Cardiac muscle cell (in vitro differentiated cells and primary cell): ENCODE data around the gene ACVRL1. TPM values are rescaled to one million over a fixed set of nuclear protein-coding genes. Genes with fewer than 3 reads are reported as not detected.

Source experiments
- DNase-seq, 2 donors: peaks; one replicate each; pipeline versions ENCODE4 v3.0.0 to v3.0.0-alpha.2; 2010 to 2017; ENCODE audit warnings: low read depth in 1 of 2, low spot score in 1 of 2
- H3K27ac ChIP-seq: fragments of 200-600 bp; sonication (generic); 2 replicates; pipeline ENCODE4 v1.5.1; 2016
- H3K27me3 ChIP-seq: fragments of 200-600 bp; sonication (generic); 2 replicates; pipeline ENCODE4 v1.6.0; 2016; ENCODE audit warnings: control low read depth
- H3K36me3 ChIP-seq: fragments of 200-600 bp; sonication (generic); 2 replicates; pipeline ENCODE4 v1.5.1; 2016; ENCODE audit warnings: control low read depth
- H3K4me1 ChIP-seq: fragments of 200-600 bp; sonication (generic); 2 replicates; pipeline ENCODE4 v1.8.1; 2017; ENCODE audit warnings: low read depth, mild to moderate bottlenecking, mixed run types
- H3K4me3 ChIP-seq: fragments of 200-600 bp; sonication (generic); 2 replicates; pipeline ENCODE4 v1.5.1; 2016; ENCODE audit warnings: mild to moderate bottlenecking
- H3K9me3 ChIP-seq: fragments of 200-600 bp; sonication (generic); 2 replicates; pipeline ENCODE4 v1.5.1; 2017; ENCODE audit warnings: low read depth, mild to moderate bottlenecking, control low read depth
- polyA plus RNA-seq: library from polyadenylated mRNA; unstranded; fragments of >200 nt; fragmentation: Nextera tagmentation; extraction: Ambion mirVana; gene quantifications from 2 replicates; pipeline ENCODE4 v1.2.1, GENCODE V29; 2016
- total RNA-seq: library from RNA; depleted of rRNA; stranded (reverse); fragments of >200 nt; gene quantifications from 2 replicates; pipeline ENCODE4 v1.2.3, GENCODE V29; 2016
- TF ChIP-seq, protein P1 (sequence below): IDR thresholded peaks from 2 replicates; pipeline ENCODE4 v1.5.1; 2012; ENCODE audit warnings: low read depth, mild to moderate bottlenecking, low read length

Gene ACVRL1
- total and polyA plus RNA-seq, 2 experiments from 2014 or later, result 5.5 TPM; not detected in 1

DNA sequence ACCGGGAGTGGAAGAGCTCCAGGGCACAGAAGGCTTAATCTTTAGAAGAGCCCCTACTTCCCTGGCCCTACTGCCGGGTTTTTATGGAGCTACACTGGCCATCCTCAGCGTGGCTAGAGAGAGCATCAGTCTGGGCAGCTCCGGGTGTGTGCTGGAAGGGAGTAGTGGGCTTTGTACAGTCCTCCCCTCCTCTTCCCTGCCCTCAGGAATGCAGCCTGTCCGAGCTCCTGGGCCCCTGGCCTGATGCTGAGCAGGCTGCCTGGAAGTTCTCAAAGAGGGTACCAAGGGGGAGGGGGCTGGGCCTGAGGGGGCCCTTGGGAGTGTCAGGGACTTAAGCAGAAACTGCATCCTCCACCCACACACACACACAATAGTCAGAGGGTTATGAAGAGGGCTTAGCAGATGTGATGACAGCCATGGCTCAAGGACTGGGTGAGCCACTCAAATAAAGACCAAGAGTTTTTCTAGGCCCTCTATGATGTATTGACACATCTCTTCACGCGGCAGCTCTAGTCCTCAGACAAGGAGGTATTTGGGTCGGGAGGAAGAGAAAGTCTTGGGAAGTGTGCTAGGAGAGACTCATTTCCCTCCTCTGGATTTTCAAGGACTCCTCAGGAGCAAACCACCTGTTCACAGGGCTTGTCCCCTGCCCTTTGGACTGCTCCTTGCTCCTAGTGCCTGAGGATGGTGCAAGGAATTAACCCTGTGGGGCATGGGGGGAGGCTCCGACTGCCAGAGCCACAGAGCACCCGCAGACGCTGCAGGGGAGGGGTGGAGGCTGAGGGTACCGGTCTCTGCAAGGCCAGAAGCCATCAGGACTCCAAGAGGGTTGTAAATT, 42.3 kb upstream of the ACVRL1 start:
- Histone ChIP-seq H3K9me3 (no peaks in the 10 kb centered on the region), H3K4me1 (peaks cover 40% of the 10 kb centered on the region), H3K27me3 (peaks cover 16% of the 10 kb centered on the region), H3K36me3 (no peaks in the 10 kb centered on the region), H3K27ac (peak overlapping the region; percentile 77), H3K4me3 (peak overlapping the region; percentile 28)
- DNase-seq, result peak; percentile 28 to 94
- TF ChIP-seq, protein P1, sequence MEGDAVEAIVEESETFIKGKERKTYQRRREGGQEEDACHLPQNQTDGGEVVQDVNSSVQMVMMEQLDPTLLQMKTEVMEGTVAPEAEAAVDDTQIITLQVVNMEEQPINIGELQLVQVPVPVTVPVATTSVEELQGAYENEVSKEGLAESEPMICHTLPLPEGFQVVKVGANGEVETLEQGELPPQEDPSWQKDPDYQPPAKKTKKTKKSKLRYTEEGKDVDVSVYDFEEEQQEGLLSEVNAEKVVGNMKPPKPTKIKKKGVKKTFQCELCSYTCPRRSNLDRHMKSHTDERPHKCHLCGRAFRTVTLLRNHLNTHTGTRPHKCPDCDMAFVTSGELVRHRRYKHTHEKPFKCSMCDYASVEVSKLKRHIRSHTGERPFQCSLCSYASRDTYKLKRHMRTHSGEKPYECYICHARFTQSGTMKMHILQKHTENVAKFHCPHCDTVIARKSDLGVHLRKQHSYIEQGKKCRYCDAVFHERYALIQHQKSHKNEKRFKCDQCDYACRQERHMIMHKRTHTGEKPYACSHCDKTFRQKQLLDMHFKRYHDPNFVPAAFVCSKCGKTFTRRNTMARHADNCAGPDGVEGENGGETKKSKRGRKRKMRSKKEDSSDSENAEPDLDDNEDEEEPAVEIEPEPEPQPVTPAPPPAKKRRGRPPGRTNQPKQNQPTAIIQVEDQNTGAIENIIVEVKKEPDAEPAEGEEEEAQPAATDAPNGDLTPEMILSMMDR, result no peak

DNA sequence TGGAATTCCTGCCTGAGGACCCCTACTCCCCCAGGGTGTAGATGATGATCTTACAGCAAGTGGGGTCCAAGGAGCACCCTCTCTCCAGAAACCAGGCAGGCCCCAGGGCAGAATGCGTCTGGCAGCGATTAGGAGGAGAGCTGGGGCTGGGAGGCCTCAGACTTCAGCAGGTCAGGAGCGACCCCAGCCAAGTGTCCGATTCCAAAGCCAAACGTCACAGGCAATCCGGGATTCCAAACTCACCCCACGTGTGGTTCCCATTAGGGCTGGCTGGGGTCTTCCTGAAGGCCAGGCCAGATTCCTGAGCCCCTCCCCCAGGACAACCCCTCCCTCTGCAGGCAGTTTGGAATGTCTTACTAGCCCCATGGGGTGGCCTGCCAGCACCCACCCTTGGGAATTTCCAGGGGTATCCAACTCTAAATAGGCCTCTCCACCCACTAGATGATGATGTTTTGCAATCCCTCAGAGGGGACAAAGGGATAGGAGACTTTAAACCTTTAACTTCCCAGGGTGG, 41.5 kb upstream of the ACVRL1 start:
- Histone ChIP-seq H3K27ac (peak overlapping the region; percentile 77), H3K27me3 (peaks cover 16% of the 10 kb centered on the region), H3K4me3 (no peak overlapping the region), H3K36me3 (no peaks in the 10 kb centered on the region), H3K4me1 (peaks cover 40% of the 10 kb centered on the region), H3K9me3 (no peaks in the 10 kb centered on the region)
- TF ChIP-seq, protein P1, result no peak
- peak in 1 of 2 donors; percentile 32 for DNase-seq

DNA sequence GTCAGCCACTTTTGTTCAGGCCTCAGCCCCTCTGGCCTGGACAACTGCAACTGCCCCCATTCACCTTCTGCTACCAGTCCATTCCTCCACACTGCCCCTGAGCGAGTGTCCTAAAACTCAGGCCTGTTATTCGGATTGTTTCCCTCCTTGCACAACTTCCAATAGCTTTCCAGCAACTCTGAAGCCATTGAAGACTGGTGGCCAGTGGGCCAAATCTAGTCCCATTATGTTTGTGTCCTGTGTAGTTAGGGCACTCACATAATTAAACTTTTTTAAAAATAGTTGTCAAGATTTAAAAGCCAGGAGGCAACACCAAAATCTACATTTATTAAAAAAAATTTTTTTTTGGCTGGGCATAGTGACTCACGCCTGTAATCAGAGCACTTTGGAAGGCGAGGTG, 41.0 kb upstream of the ACVRL1 start:
- Histone ChIP-seq H3K27me3 (peaks cover 21% of the 10 kb centered on the region), H3K27ac (peak overlapping the region; percentile 77), H3K36me3 (no peaks in the 10 kb centered on the region), H3K4me1 (peaks cover 40% of the 10 kb centered on the region), H3K4me3 (no peak overlapping the region), H3K9me3 (no peaks in the 10 kb centered on the region)
- no peak for DNase-seq
- TF ChIP-seq, protein P1, result no peak

DNA sequence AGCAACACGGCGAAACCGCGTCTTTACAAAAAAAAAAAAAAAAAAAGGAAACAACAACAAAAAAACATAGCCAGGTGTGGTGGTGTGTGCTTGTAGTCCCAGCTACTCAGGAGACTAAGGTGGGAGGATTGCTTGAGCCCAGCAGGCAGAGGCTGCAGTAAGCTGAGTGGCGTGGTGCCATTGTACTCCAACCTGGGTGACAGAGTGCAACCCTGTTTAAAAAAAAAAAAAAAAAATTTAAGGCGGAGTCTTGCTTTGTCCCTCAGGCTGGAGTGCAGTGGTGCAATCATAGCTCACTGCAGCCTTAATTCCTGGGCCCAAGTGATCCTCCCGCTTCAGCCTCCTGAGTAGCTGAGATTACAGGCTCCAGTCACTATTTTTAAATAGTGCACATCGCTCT, 40.5 kb upstream of the ACVRL1 start:
- Histone ChIP-seq H3K27ac (no peak overlapping the region), H3K36me3 (no peaks in the 10 kb centered on the region), H3K4me1 (peaks cover 40% of the 10 kb centered on the region), H3K27me3 (peaks cover 25% of the 10 kb centered on the region), H3K4me3 (no peak overlapping the region), H3K9me3 (no peaks in the 10 kb centered on the region)
- TF ChIP-seq, protein P1, result no peak
- DNase-seq, result no peak

DNA sequence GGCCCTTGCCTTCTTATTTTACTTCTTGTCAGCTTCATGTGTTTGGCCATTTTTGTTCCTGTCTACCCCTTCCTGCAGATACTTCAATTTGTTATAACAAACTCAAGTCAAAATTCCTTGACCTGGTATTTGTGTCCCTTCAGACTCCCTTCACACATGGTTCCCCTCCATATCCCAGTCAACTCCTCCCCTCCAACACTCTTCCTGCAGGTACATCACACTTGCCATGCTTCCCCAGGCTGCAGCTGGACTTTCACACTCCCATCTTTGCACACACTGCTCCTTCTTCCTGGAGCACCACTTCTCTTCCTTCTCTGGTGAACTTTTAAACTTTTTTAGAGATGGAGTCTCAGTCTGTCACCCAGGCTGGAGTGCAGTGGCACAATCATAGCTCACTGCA, 39.9 kb upstream of the ACVRL1 start:
- TF ChIP-seq, protein P1, result no peak
- Histone ChIP-seq H3K4me1 (peaks cover 40% of the 10 kb centered on the region), H3K36me3 (no peaks in the 10 kb centered on the region), H3K27ac (no peak overlapping the region), H3K9me3 (no peaks in the 10 kb centered on the region), H3K4me3 (no peak overlapping the region), H3K27me3 (peaks cover 25% of the 10 kb centered on the region)
- no peak for DNase-seq
